Testis (tissue), 2 donors: Measurements from ENCODE around the gene MPL.

Source experiments
- POLR2A ChIP-seq: fragments of 450-650 bp; IDR thresholded peaks from one replicate; pipeline ENCODE4 v1.6.1; 2017; ENCODE audit warnings: antibody characterized with exemption, mild to moderate bottlenecking, moderate library complexity
- TF ChIP-seq, protein P1 (sequence below), 3 experiments: fragments of 450-650 bp in 2 of 3; fragments of 200-600 bp in 1 of 3; sonication (generic) in 1 of 3; IDR thresholded peaks; one replicate each; pipeline ENCODE4 v1.5.1; 2016 to 2019; ENCODE audit warnings: antibody characterized with exemption in 3 of 3, mild to moderate bottlenecking in 2 of 3, moderate library complexity in 1 of 3

GRCh38 chr1:43312663-43313515 lies 24.7 kb upstream of the MPL start:
- TF ChIP-seq, protein P1, sequence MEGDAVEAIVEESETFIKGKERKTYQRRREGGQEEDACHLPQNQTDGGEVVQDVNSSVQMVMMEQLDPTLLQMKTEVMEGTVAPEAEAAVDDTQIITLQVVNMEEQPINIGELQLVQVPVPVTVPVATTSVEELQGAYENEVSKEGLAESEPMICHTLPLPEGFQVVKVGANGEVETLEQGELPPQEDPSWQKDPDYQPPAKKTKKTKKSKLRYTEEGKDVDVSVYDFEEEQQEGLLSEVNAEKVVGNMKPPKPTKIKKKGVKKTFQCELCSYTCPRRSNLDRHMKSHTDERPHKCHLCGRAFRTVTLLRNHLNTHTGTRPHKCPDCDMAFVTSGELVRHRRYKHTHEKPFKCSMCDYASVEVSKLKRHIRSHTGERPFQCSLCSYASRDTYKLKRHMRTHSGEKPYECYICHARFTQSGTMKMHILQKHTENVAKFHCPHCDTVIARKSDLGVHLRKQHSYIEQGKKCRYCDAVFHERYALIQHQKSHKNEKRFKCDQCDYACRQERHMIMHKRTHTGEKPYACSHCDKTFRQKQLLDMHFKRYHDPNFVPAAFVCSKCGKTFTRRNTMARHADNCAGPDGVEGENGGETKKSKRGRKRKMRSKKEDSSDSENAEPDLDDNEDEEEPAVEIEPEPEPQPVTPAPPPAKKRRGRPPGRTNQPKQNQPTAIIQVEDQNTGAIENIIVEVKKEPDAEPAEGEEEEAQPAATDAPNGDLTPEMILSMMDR (IDR thresholded peaks at IDR 0.05), result no peak
- TF ChIP-seq POLR2A, result no peak
